Fibroblast of skin of back (primary cell): ENCODE results near the gene C19orf85.
A peak's percentile ranks its signal among the peaks of the same experiment; 100 is the strongest.

ENCODE experiments used
- DNase-seq: peaks from one replicate; pipeline ENCODE4 v3.0.0-alpha.2; 2013

The C19orf85 gene

DNA sequence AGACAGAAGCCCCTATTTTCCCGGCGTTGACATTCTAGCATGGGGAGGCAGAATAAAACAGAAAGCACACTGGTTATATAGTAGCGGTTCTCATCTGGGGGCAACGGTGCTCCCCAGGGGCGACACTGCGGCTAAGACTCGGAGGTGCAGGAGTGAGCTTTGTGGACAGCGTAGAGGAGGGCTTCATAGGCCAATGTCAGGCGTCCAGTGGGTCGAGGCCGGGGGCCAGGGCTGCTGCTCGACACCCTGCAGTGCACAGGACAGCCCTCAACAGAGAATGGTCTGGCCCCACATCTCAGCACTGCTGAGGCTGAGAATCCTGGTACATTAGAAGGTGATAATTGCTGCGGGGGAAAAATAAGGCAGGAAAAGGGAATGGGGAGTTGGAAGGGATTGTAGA, 13.4 kb upstream of the C19orf85 start:
- no peak for DNase-seq

DNA sequence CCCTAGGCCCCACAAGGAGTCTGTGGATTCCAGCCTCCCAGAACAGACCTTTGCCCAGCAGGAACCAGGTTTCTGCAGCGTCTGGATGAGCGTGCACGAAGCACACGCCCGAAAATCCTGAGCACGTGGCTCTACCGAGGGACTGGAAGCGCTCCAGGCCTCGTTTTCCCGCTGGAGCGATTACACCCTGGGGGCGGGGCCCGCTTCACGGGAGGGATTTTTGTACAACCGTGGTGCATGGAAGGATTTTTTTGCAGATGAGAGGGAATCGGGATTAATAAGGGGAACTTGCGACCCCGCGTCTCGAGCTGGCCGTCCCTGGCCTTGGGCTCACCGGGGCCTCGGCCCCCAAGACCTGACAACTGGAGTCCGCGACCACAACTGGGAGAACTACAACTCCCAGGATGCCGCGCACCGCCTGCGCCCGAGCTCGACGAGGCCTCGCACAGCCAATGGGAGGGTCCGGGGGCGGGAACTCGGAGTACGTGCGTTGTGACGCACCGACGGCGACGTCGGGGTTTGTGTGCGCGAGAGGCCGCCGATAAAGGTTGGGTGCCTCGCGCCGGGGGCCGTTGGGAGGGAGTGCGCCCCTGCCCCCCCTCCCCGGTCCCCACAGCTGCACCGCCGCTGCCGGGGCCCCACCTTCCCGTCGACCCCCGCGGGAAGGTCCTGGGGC, 11.7 kb upstream of the C19orf85 start, which contains the start of gene ZNF628:
Gene ZNF628 (plus strand): TSS at position 518 of the 676 bp plus-strand sequence. CDS start 3,294 bp downstream, outside the sequence.
- DNase-seq, result peak; percentile 99

DNA sequence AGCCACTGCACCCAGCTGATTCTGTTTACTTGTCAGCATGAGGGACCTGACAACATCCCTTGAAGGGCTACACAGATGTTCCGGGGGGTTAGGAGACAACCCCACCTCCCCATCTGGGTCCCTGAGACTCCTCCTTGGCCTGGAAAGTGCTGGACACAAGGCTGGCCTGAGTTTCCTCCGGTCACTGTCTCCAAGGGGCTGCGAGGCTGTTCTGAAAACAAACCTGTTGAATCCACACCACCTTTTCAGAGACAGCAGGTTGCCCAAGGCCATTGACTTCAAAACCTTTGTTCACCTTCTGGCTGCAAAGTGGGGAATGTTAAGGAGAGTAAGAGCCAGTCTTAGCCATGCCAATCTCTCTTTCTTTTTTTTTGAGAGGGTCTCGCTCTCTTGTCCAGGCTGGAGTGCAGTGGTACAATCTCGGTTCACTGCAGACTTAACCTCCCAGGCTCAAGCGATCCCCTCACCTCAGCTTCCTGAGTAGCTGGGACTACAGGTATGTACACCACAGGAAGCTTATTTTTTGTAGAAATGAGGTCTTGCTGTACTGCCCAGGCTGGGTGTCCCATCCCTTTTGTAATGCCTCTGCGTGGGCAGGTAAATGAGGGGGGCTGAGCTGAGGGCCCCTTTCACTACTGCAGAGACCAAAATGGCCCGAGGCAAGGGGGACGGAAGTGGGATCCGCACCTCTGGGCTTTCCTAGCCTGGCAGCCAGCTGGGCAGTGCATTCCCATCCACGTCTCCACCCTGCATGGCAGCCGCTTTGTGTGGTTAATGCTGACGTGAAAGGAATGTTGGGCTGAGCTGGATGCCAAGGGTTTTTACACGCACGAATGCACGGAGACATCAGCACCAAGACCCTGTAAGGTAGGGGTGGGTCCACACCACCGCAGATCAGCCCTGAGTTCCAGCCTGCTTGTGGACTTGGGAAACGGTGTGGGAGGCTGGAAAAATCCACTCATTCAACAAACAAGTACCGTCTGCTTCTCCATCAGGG, 10.0 kb upstream of the C19orf85 start:
- DNase-seq, result peak; percentile 71

DNA sequence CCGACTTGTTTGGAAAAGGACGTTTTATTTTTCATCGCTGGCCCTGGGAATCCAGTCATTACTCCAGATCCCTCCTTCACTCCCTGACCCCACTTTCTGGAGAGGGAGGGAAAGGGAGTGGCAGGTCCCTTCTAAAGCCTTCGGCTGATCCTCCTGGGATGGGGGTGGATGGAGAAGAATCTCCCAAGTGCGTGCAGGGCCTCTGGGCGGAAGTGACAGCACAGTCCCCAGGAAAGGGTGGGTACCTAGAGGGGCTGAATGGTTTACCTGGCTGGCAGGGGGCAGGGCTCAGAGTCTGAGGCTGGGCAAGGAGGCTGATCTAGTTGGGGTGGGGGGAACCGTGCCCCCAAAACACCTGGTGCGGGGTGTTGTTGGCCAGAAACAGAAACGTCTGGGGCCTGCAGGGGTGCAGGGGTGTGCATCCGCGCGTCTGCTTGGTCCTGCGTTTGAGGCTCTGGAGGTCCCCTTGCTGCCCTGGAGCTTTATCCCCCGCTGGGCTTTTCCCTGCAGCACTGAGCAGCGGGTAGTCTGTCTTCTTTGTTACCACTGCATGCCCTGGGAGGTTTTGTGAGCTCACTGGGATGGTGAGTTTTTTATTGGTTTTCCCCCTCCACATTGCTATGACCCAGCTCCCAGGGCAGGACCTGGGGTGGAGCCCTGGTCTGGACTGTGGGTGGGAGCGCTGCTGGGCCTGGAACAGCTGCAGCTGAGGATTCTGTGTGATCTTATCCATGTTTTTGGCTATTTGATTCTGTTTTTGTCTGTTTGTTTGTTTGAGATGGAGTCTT, 8.9 kb upstream of the C19orf85 start:
- DNase-seq, result no peak

DNA sequence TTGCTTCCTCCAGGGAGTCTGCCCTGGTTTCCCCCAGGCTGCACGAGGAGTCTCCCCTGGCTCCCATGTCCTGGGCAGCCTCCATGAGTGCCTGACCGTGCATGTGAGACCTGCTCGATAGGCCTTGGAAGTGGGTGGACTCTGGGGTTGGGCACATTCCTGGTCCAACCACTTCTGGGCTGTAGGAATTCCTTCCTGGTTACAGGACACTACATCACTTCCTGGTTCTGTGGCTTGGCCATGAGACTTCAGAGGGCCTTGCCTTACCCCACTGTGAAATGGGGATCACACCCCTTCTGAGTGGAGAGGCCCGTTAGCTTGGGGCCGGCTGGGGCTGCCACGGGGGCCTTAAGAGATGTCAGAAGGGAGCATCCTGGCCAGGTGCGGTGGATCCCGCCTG, 7.9 kb upstream of the C19orf85 start:
- peak; percentile 82 for DNase-seq

DNA sequence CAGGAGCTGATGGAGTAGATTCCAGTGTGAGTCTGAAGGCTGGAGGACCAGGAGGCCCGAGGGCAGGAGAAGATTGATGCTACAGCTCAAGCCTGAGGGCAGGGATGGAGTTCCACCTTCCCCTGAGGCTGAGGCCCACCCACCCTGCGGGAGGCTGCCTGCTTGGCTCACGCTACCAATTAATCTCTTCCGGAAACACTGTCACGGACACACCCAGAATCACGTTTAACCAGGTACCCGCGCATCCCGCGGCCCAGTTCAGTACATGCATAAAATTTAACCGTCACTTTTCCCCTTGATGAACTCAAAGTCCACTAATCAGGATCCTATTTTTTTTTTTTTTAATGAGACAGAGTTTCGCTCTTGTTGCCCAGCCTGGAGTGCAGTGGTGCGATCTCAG, 6.7 kb upstream of the C19orf85 start:
- DNase-seq, result no peak

DNA sequence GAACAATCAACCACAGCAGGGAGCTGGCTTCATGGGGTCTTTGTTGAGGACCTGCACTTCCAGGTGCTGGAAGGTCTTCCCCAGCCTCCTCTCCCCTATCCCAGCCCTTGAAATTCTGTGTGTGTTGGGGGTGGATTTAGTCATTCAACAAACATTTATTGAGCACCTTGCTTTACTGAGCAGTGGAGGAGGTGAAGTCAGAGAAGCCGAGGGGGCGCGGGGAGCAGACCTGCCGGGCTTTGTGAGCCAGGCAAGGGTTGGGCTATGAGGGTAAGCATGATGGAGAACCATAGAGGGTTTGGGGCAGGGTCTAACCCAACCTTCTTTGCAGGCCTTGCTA, 3.5 kb upstream of the C19orf85 start:
- DNase-seq, result no peak

DNA sequence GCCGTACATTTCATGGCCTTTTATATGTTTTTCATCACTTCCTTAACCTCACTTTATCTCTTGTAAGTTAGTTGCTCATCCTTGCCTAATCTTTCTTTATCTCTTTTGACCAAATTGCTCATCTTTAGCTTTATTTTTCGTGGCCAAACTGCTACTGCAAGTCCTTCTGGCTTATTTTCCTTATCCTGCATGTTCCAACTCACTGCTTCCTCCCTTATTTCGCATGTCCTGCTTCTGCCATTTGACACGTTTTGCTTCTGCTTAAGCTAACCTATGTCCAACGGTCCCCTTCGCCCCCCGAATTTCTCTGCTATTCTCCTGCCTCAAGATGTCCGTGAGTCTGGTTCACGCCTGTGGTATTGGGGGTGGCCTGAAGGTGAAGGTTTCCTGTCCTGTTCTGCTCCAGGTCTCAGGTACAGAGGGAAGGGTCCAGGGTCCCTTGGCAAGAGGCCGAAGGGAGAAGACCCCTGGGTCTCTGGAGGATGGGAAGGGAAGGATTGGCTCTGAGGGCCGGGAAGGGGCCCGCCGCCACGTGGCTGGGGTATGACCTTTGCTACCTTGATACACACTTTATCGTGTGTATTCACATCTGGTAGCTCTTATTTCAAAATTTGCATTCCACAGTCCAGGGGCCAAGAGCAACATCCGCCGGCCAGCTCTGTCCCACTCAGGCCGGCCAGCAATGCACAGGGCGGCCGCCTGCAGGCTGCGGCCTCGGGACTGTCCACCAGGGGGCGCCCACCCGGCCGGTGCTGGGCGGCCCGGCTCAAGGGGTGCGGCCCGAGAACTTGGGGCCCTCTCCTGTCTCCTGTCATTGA, 2.9 kb upstream of the C19orf85 start:
- peak; percentile 34 for DNase-seq

DNA sequence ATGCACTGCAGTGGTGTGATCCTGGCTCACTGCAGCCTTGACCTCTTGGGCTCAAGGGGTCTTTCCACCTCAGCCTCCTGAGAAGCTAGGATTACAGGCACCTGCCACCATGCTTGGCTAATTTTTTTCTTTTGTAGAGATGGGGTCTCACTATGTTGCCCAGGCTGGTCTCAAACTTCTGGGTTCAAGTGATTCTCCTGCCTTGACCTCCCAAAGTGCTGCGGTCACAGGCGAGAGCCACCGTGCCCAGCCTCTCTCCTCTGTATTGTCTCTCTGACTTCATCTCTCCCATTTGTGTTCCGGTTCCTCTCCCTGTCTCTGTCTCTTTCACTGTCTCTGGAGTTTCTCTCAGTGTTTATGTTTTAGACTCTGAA, 1.7 kb upstream of the C19orf85 start:
- DNase-seq, result no peak

DNA sequence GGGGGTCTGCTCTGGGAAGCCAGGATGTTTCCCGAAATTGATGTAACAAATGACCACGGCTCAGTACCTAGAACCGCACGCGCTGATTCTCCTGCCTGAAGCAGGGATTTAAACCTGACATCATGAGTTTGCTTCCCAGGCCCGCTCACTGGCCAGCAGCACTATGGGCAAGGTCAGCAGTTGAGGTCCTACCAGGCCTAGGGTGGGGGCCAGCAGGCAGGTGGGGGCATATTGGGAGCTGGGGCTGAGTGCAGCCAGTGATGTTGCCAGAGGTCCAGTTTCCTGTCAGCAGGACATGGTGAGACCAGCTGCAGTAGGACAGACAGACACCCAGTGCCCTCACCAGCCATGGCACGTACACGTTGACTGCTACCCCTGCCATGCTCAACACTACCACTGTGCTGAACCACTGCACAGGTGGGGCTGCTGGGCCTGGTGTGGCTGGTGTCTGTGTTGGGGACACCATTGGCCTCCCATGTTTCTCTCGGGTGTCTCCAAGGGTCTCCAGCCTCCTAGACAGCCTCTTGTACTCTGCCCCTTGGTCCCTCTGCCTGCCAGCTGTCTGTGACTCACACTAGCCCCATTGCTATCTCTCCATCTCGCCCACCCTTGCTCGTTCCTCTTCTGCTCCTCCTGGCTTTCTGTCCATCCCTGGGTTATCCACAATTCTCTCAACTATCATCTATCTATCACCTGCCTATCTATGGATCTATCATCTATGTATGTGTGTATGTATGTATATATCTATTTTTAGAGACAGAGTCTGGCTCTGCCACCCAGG, 1.1 kb upstream of the C19orf85 start:
- DNase-seq, result no peak

DNA sequence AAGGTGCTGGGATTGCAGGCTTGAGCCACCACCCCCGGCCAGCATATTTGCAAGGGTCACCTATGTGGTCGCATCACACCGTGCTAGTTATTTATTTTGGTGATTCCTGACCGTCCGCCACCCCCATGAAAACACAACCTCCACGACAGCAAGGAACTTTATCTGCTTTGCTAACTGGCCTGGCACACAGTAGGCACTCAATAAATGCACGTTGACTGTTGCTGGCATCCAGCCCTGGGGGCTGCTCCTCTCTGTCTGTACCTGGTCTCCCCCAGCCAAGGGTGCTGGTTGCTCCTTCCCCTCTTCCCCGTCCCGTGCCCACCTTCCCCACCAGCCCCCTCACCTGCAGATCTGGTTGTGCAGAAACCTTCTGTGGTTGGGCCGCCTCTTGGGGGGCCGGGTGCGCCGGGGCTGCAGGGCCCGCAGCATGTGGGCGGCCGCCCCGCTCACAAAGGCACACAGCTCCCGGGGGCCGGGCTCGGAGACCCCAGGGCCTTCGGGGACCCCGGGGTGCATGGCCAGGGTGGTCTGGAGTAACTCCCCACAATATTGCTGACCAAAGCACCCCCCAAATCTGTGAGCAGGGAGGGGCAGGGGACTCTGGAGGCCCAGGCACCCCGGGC, 401 bp downstream of the C19orf85 start:
- DNase-seq, result no peak

DNA sequence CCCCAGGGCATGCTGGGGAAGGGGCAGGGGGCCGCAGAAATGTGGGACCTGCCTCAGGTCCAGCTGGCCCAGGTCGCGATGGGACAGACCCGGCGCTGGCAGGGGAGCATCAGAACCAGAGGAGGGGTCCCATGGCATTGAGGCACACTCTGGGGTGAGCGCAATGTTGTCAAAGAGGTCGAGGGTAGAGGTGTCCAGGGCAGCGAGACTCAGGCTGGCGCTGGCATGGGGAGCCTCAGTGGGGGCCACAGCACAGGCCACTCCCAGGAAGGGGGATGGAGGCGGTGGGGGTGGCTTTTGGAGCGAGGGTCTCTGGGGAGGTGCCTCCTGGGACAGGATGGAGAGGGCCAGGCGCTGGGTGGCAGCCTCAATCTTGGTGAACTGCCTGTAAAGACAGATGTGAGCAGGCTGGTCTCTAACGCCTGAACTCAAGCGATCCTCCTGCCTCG, 944 bp downstream of the C19orf85 start:
- DNase-seq, result no peak

DNA sequence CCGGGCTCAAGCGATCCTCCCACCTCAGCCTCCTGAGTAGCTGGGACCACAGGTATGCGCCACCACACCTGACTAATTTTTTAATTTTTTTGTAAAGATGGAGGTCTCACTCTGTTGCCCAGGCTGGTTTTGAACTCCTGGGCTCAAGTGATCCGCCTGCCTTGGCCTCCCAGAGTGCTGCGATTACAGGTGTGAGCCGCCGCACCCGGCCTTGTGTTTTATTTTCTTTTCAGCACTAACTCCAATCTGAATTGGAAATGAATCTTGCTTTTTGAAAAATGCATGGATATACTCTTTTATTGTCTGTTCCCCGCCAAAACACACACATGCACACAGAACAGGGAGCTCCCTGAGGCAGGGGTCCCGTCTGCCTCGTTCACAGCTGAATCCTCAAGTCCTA, 1.8 kb downstream of the C19orf85 start:
- no peak for DNase-seq

DNA sequence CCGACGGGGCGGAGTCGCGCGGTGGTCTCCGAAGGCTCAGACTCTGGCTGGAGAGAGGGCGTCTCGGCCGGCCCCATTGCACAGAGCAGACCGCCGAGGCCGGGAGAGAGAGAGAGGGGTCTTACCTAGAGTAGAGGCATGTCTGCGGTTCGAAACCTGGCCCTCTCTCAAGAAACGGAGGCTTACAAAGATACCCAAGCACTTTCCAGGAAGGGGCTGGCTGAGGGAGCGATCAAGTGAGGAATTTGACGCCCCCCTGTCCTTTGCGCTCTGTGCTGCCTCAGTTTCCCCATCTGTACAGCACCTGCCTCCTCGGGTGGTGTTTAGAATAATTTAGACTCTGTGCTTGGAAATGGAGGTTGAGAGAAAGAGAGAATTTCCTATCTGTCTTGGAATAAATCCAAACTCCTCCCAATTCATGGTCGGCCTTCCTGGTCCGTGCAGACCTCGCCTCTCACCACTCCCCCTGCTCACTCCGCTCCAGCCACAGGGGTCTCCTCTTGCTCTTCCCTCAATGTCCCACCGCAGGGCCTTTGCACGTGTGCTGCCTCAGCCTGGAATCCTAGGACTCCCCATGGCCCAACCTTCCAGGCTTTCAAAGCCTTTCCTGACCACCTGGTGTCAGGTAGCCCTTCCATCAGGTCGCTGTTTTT, 2.5 kb downstream of the C19orf85 start:
- DNase-seq, result peak; percentile 38

DNA sequence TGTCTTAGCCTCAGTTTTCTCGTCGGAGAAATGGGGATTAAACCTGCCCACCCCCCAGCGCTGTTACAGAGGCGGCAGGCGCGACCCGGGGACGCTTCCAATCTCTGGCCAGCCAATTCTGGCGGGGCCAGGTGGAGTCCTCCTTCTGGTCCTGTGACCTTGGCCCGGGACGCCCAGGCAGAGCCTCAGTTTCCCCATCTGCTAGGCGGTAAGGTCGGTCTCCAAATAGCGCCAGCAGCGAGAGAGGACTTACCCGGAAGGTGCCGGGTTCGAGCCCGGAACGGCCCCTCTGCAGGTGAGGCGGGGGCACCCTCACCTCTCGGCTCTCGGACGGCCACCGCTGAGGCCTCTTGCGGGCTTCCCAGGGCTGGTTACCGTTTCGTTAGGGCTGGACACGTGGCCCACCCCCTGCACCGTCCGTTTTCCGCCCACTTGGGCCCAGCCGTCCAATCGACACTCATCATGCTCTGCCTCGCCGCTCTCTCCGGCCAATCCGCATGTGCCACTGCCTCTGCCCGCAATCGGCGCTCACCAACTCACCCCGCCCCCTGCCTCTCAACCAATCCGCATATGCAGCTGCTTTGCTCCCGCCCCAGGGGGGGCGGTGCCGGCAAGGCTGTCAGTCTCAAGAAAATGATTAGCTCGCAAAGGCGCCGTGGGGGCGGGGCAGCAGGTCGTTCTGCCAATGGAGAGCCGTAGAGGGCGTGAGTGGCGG, 3.1 kb downstream of the C19orf85 start, which contains the start of gene ISOC2:
Gene ISOC2 (minus strand): TSS at position 384 of the 715 bp plus-strand sequence. CDS start 5,156 bp downstream, outside the sequence.
- peak; percentile 100 for DNase-seq

DNA sequence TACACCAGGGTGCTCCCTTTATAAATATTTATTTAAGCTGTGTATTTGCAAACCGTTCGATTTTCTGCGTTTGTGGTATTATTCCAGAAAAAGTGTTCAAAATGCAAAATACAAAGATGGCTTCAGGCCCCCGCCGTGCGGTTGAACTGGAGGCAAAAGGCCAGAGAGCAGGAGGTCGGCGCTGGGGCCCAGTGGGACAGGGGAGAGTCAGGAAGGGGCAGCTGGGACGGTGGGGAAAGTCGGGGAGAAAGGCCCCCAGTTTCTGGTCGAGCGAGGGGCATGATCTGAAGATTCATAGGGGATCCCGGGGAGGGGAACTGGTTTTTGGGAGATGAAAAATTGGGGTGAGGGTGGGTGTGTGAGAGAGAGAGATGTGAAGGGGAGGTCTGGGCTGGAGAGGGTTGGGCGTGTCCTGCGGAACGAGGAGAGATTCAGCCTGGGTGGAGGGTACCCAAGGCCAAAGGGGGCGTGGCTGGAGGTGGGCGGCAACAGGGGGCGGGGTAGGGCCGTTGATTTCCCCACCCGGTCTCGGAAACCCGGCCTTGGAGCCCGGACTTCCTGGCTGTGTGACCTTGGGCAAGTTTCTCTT, 3.8 kb downstream of the C19orf85 start:
- peak; percentile 76 for DNase-seq

DNA sequence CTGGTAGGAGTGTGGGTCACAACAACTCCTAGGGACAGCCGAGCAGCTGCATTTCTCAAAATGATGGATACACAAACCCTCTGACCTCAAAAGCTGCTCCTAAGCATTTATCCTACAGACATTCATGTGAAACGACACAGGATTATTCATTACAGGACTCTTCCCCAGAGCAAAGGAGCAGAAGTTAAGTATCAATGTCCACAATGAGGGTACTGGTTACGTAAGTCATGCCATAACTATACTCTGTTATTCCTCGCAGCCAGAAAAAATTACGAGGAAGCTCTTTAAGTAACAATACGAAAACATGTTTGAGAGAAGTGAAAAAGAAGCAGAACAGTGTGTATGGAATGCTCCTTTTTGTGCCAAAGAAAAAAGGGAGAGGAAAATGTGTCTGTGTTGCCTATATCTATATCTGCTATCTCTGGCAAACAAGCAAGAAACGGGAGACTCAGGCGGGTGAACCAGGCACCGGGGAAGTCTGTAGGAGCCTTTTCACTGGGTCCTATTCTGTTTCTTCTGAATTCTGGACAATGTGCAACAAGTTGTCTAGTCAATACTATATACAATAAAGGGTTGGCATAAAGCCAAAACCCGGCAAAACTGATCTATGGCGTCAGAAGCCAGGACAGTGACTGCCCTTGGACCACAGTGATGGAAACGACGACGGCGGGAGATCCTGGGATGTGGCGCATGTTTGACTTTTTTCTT, 4.4 kb downstream of the C19orf85 start:
- no peak for DNase-seq

DNA sequence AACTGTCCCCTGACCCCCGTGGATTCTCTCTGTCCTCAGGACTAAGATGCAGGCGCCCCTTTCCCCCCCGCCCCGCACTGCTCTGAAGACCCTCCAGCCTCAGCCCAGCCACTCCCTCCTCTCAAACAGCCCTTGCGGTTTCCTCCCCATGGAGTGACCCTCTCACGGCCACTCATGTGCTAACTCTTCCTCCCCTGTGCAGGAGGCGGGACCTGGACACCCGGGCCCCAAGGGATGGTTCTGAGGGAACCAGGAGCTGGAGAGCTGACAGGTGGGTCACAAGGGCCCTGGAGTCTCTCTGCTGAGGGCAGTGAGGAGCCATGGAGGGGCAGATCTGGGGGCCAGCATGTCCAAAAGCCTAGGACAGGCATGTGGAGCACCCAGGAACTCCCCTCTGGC, 5.0 kb downstream of the C19orf85 start:
- DNase-seq, result no peak
